KBM-7 (cell line): ENCODE data around the gene CABLES2.

Experiments
- DNase-seq: peaks from one replicate; pipeline ENCODE4 v3.0.0-alpha.2; 2015
- in situ Hi-C: fragments of 300-500 bp; cut with MboI; formaldehyde crosslinking; loops from 2 replicates; pipeline ENCODE4 v1.14.3; 2020; ENCODE audit warnings: low sequenced_read_pairs, low pct_unique_long_range_greater_than_20kb, mixed read lengths

CABLES2 gene

GRCh38 chr20:62355878-62356588 is 51.1 kb downstream of the CABLES2 start:
- DNase-seq: no peak
- in situ Hi-C loops: no loop called here

GRCh38 chr20:62355516-62355877 is 51.6 kb downstream of the CABLES2 start:
- DNase-seq: no peak
- in situ Hi-C loops: no loop called here

DNA sequence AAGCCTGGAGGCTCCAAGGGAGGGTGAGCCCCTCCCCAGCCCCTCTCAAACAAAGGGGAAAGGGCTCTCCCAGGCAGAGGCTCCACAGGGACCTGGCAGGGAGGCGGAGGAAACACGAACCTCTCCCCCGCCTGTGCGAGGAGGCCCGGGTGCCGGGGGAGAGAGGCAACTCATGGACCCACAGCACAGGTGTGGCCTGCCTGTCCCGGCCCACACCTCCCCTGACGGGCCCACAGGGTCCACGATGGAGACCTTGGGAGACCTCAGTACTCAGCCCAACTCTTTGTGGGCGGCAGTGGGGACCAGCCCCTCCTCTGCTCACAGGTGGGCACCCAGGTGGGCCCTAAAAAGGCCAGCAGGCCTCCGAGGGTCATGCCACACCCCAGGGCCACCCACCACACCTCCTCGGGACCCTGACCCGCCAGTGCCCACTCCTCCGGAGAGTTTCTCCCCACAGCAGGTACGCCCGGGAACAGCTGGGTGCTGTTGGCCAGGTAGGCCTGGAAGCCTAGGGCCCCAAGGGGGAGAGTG is 52.2 kb downstream of the CABLES2 start:
- in situ Hi-C loops: no loop called here
- no peak for DNase-seq

DNA sequence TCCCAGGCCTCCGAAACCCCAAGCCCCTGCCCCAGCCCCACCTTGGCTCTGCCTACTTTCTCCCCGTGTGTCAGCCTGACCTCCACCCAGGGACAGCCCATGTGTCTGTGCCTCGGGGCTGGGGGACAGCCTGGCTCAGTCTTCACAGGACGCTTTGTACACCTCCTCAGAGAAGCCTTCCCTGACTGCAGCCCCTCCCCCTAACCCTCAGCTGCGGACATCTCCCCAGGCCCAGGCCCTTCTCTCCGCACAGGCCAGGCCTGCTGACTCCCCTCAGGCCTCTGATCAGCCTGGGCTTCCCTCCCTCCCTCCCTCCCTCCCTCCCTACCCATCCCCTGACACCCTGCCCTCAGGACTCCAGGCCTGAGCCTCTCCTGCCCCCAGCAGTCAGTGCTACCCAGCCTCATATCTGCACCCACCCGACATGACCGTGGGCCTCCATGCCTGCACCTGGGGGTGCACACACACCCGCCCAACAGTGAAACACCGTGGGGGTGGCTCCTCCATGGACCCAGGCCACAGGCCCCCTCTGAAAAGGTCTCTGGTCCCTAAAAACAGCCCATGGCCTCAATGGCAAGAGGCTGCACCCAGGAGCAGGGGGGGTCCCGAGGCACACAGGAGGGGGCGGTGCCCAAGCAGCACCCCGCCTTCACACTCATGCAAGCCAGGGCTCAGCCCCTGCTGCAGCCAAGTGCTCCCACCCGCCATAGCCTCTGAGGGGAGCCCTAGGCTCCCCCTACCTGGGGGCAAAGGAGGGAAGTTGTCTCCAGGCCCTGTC is 52.9 kb downstream of the CABLES2 start:
- DNase-seq: no peak
- in situ Hi-C loops: no loop called here

DNA sequence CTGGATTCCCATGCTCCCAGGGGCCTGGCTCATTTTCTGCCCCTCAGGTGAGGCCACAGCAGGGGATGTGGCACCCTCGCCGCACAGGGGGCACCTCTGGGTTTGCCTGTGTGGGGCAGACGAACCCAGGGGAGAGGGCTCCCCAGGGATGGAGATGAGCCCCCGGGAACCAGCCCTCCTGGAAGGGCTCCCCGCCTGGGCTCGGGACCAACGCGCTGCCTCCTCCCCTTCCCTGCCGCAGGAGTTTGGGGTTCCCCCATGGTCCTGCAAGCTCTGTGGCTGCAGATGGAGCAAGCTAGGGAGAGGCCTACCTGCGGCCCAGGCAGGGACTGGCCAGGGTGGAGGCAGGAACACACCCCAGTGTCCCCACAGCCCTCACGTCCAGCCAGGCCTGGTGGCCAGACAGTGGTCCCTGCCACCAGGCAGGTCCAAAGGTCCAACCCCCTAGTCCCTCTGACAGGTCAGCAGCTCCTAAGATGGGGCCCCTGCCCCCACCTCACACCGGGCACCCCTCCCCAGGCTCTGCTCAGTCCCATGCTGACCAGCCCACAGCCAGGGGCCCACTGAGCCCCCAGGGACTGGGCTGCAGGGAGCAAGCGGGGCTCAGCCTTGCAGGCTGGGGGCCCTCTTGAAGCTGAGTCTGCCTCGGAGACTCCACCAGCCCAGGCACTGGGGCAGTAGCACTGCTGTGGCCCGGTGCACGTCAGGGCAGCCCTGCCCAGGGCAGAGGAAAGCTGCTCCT is 53.6 kb downstream of the CABLES2 start:
- DNase-seq: no peak
- in situ Hi-C loops: no loop called here

- no peak for DNase-seq
- in situ Hi-C loops: no loop called here
Observed at GRCh38 chr20:62352402-62353288, 54.4 kb downstream of the CABLES2 start.

DNA sequence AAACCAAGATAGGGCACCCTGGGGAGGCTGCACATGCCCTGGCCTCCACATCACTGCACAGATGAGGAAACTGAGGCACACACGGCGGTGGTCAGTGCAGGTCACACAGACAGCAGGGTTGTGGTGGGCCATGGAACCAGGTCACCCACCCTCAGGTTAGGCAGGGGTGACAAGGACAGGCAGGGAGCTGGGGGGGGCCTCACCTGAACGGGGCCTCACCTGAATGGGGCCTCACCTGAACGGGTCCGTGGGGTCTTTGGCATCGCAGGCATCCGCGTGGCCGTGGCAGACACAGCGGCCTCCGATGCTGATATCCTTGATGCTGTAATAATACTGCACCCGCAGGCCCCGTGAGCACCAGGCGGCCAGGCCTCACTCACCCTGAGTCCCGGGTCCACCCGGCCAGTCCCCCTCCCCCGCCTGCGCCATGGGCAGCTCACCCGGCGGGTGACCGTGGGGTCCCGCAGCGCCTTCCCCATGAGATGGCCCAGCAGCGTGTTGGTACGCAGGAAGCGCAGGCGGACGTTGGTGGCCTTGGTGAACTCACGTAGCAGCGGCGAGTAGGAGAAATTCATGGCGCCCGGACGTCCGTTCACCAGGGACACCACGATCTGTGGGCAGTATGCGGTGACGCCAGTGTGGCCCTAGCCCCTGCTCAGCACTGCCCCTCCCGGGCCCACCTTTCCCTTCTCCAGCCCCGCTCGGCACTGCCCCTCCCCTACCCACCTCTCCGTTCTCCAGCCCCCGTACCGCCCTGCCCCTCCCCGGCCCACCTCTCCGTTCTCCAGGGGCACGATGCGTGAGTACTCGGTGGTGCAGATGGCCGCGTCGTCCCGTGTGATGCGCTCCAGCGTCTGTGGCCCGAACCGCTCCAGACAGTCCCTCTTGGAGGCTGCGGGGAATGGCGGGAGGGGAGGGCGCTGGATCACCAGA is 55.4 kb downstream of the CABLES2 start:
- DNase-seq: no peak
- in situ Hi-C loops: no loop called here

GRCh38 chr20:62350629-62351422 is 56.3 kb downstream of the CABLES2 start:
- in situ Hi-C loops: no loop called here
- DNase-seq: no peak

GRCh38 chr20:62350098-62350628 is 56.9 kb downstream of the CABLES2 start:
- DNase-seq: no peak
- in situ Hi-C loops: no loop called here

GRCh38 chr20:62349556-62350097 is 57.5 kb downstream of the CABLES2 start:
- DNase-seq: no peak
- in situ Hi-C loops: no loop called here

GRCh38 chr20:62348604-62349003 is 58.5 kb downstream of the CABLES2 start:
- no peak for DNase-seq
- in situ Hi-C loops: no loop called here

- in situ Hi-C loops: no loop called here
- no peak for DNase-seq
Observed at GRCh38 chr20:62347445-62347844, 59.6 kb downstream of the CABLES2 start.

GRCh38 chr20:62347151-62347404 is 60.0 kb downstream of the CABLES2 start:
- DNase-seq: no peak
- in situ Hi-C loops: no loop called here

DNA sequence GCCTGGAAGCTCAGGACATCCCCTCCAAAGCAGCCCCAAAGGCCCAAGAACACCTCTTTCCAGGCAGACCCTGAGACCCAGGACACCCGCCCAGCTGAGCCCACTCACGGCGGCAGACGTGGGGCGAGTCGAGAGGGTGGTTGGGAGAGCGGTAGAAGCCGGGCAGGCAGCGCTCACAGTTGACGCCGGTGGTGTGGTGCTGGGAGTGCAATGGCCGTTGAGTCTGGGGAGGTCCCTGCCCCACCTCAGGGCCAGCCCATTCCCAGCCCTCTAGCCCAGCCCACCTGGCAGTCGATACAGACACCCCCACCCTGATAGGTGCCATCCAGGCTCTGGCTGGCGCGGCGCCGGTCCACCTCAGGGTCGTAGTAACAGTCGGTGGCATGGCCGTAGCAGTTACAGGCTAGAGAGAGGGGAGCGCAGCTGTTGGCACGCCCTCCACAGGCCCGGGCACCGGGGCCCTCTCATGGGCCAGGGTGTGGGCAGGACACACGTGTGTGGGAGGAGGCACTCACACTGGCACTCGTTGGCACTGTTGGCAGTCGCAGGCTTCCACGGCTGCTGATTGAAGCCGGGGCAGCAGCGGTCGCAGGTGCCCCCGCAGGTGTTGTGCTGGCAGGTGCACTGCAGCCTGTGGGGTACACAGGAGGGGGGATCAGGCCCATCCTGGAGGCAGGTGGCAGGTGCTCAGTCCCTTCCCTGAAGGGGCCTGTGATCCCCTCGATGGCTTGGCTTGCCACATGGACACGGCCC is 60.5 kb downstream of the CABLES2 start:
- no peak for DNase-seq
- in situ Hi-C loops: no loop called here

DNA sequence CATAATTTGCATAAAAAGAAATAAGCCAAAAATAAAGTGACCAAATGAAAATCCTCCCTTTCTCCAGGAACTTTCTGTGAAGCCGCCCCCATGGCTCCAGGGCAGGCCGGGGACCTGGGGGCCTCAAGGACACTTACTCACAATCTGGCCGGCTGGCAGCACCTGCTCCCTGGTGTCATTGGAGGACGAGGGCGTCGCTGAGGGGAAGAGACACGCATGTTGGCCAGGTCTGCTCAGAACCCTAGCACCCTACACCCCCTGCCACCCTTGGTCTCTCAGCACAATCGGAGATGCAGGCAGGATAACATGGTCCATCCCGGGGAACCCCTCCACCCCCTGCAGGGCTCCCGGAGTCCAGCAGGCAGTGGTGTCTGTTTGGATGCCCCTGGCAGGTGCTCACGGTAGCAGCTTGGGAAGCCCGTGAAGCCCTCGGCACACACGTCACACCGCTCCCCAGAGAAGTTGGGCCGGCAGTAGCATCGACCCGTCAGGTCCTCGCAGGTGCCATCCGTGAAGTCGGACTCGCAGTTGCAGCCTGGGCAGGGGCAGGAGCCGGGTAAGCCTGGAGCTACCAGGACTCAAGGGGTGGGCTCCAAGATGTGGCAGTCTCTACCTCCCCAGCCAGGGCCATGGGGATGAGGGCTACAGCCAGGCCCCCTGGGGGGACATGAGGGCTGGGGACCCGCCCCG is 61.3 kb downstream of the CABLES2 start:
- in situ Hi-C loops: no loop called here
- DNase-seq: no peak

DNA sequence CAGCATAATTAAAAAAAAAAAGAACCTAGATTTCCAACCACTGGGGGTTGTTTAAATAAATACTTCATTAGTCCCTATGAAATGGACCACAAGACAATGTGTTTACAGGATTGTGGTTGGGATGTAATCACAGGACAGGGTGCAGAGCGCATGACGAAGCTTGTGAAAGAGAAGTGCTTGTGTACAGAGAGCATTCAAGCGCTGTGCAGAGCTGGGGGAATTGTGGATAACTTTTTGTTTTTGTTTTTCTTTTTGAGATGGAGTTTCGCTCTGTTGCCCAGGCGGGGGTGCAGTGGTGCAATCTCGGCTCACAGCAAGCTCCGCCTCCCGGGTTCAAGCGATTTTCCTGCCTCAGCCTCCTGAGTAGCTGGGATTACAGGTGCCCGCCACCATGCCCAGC is 62.3 kb downstream of the CABLES2 start:
- DNase-seq: no peak
- in situ Hi-C loops: no loop called here
